ENCODE measurements around the gene OCA2.

- no peak for TF ChIP-seq POLR2A (IDR thresholded peaks at IDR 0.05)
- TF ChIP-seq CTCF (IDR thresholded peaks at IDR 0.05): no peak
Observed at GRCh38 chr15:28022961-28023360, 76.2 kb downstream of the OCA2 start.

Measured in heart left ventricle (tissue), 13 donors.